NCI-H2196 treated with DMSO at 0.1 percent for 48 hours (cell line): ENCODE measurements around the gene ST6GAL1.

Experiments
- DNase-seq: peaks from one replicate; lab custom pipeline; 2025; ENCODE audit not compliant: unreplicated experiment; lab: John Stamatoyannopoulos, UW

The ST6GAL1 gene

DNA sequence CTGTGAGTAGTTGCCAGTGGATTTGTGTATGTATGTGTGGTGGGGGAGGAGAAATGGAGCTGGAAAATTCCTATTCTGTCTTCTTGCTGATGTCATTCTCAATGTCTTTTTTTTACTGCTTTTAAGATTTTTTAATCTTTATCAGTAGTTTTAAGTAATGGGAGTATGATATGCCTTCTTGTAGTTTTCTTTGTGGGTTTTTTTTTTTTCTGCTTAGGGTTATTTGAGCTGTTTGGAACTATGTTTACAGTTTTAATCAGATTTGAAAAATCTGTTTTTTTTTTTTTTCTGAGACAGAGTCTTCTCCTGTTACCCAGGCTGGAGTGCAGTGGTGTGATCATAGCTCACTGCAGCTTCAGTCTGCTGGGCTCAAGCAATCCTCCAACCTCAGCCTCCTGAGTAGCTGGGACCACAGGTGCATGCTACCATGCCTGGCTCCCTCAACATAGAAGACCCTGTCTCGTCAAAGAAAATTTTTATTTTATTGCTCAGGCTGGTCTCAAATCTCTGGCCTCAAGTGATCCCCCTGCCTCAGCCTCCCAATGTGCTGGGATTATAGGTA, 171.8 kb downstream of the ST6GAL1 start:
- no peak for DNase-seq

DNA sequence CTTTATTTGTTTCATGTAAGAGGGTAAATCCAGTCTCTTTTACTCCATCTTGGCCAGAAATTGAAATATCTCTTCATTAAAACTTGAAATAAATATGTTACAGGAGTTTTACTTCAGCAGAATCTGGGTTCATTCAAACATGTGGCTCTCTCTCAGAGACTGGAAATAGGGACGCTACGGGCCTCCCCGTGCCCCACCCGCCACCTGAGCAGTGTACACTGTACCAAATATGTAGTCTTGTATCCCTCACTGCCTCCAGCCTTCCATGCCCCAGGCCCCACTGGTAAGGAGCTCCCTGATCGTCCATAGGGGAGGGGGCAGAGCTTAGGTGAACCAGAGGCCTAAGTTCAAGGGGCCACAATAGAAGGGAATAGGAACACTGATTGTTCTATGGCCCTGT, 172.9 kb downstream of the ST6GAL1 start:
- DNase-seq = no peak

DNA sequence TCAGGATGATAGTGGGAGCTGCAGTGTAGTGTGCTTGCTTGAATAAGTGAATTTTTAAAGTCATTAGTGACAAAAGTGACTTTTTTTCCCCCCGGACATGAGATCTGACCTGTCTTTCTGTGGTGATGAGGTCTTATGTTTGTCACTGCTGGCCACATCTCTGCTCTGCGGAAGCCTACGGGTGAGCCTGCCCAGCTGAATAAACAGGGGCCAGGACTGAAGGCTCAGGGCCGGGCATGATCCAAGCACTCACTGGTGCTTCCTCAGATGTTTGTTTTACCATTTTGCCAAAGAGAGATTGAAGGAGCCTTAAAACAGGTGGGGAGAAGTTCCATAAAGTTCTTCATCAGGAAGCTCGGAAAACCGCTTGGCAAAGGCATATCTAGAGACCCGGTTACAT, 174.0 kb downstream of the ST6GAL1 start:
- no peak for DNase-seq

DNA sequence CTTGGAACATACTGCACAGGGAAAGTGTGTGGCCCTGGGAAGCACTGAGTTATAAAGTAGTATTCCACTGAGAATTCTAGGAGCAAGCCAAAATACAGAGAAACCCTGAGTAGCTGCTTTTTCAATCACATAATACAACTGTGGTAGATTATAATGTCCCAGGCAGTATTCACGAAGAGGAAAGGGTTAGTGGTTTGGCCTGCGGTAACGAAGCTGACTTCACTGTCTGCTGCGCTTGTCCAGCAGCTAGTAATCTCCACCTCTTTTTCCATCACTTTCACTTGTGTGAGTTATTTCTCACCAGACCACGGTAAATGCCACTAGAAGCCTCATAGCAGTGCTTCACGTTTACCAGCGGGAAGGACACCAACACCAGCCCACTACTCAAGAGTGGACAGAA, 174.6 kb downstream of the ST6GAL1 start:
- DNase-seq = no peak

DNA sequence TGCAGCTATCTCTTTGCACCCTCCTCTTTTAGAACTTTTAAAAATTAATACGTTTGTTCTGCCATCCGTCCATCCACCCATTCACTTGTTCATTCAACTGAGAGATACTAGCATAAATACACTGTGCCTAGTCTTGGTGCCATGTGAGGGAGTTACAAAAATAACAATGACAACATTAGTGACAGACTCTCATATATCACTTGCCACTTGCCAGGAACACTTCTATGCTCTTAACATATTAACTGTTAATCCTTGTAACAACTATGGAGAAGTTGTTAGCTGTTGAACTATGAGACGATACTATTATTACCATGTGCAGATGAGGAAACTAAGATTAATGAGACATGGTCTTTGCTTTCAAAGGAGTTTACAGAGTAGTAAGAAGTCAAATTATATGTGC, 175.4 kb downstream of the ST6GAL1 start:
- no peak for DNase-seq

DNA sequence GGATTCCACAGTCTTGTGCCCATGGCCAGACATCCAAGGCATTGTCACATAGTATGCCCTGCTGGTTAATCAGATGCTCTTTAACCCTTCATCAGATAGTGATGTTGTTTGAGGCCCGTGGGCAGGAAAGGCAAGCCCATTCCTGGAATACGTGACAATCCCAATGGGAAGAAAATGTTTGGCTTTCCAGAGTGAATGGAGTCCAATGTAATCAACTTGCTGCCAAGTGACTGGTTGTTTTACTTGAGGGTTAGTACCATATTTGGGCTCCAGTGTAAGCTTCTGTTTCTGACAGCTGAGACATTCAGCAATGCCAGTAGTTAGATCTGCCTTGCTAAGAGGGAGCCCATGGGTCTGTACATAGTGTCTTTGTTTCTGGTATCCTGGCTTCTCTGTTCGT, 177.7 kb downstream of the ST6GAL1 start:
- no peak for DNase-seq

DNA sequence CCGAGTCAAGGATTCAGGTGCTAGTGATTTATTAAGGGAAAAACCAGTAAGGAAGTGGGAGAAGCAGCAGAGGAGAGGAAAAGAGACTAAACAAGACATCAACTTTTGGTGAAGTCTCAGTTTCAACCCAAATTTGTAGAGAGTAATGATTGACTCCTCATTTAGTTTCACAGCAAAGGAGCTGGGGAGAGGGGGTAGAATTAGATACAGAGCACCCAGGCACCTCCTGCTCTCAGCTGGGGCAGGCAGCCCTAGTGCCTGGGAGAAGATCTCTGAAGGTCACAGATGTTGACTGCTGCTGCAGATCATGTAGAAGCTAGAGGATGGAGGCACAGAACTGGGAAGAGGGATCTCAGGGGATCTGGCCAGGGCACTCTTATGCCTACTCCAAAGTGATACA, 179.8 kb downstream of the ST6GAL1 start:
- no peak for DNase-seq

DNA sequence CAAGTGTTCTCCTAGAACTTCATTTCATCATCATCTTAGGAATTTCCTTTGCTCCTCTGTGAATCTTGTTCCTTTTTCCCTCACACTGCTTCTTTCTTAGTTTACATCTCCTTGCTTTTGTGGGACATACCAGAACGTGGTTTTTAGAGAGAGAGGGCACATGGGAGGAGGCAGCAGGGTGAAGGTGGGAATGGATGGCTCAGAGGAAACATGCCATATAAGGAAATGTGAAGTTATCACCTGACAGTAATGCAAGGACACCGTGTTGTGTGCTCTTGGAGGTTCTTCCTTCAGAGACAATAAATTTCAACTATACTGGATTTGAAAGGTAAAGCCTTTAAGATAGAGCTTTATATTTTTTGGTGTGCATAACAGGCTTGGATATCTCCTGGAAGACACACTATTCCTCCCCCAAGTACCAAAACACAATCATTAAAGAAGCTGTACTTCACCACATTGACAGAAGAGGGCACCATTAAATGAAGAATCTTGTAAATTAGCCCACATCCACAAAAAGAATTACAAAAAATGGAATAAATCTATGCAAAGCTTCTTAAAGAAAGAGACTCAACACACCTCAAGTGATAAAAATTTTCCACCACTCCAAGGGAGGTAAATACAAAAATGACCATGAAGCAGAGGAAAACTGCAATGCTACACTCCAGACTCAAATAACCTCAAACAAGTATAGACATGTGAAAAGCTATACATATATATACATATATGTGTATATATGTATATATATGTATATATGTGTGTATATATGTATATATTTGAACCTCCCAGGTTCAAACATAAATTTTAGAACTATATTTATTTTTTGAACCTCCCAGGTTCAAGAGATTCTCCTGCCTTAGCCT, 182.8 kb downstream of the ST6GAL1 start:
- no peak for DNase-seq

DNA sequence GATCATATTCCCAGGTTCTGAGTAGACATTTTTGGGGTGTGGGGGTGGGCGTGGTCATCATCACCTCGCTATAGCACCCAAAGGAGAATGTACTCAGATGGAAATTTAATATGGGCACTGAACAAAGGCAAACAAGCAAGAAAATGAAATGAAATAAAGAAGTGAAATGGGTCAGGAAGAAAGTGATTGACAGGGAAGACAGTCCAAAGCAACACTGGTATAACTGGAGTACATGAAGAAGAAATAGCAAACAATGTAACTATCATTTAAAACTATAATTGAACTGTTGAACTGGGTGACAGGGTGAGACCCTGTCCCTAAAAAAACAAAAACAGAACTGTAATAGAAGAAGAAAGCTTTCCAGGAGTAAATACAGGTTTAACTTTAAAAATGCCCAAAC, 184.2 kb downstream of the ST6GAL1 start:
- DNase-seq = no peak

DNA sequence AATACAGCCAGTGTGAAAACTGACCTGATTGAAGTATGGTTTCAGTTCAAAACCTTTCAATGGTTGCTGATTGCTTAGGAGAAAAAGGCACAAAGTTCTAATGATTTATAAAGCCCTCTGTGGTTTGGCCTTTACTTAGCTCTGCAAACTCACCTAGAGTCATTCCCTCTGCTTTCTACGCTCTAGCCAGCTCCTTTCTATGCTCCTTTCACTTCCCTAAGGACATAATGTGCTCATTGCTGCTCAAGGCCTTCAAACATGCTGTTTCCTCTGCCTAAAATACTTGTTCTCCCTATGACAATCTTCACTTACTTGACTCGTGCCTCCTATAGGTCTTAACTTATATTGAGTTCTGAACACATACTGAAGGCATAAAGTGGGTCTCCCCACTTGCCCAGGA, 190.0 kb downstream of the ST6GAL1 start:
- DNase-seq = no peak

DNA sequence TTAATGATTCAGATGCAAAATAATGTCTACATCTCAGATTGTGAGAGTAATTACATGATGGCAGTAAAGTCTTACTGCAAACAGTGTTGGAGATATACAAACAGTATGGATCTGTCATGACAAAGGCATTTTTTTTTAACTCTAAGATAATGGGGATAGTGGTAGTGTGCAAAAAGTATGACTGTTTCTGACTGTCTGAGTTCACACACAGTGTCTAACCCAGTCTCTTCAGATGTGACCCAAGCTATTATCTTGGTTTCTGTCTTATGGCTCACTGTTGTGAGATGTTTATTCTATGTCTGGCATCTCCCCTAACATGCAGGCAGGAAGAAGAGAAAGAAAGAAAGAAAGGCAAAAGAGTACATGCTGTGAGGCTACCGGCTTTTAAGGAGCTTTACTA, 191.9 kb downstream of the ST6GAL1 start:
- DNase-seq = no peak

DNA sequence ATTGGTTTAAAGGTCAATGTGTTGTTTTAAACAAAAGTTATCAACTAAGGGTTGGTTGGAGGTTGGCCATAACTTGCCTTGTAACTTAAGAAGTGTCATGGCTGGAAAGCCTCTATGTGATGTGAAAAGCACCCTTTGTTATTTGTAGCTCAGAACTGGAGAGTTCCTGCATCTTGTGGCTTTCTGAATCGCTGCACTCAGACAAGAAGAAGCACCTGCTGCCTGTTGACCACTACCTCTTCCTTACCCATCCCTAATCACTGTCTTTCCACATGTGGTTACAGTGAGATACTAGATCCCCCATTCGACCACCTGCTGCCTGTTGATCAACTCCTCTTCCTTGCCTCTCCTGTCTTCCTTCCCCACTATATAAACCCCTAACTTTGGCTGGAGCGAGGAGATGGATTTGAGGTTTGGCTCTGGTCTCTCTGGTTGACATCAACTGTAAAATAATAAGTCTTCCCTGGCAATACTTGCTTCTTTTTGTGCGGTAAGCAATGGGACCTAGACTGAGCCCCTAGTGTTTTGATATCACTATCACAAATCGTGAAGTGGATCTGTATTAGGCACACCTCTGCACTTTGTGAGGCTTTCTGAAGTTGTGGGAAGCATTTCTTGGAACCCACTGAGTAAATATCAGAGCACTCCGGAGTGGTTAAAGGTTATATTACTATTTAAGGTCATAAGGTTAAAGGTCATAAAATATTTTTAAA, 195.1 kb downstream of the ST6GAL1 start:
- no peak for DNase-seq
